ENCODE data around the gene ETS2.

Gene ETS2

DNA sequence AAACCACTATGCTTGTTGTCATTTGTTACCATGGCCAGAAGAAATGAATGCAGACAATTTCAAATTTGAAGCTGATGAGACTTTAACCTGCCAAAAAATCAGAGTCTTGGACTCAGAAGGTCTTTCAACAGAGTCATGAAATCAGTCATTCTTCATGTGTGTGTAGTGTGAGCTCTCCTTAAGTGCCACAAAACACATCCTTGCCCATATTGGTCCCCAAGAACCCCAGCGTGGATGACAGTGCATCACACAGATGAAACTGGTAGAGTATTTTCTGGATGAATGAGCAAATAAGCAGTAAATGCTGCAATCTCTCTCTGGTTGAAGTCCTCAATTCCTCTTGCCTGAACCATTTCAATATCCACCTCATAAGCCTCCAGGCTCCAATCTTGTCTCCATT, 28.7 kb upstream of the ETS2 start:
- TF ChIP-seq, protein P1, sequence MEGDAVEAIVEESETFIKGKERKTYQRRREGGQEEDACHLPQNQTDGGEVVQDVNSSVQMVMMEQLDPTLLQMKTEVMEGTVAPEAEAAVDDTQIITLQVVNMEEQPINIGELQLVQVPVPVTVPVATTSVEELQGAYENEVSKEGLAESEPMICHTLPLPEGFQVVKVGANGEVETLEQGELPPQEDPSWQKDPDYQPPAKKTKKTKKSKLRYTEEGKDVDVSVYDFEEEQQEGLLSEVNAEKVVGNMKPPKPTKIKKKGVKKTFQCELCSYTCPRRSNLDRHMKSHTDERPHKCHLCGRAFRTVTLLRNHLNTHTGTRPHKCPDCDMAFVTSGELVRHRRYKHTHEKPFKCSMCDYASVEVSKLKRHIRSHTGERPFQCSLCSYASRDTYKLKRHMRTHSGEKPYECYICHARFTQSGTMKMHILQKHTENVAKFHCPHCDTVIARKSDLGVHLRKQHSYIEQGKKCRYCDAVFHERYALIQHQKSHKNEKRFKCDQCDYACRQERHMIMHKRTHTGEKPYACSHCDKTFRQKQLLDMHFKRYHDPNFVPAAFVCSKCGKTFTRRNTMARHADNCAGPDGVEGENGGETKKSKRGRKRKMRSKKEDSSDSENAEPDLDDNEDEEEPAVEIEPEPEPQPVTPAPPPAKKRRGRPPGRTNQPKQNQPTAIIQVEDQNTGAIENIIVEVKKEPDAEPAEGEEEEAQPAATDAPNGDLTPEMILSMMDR (IDR thresholded peaks at IDR 0.05; ENCODE audit: control extremely low read depth, extremely low read depth, low read depth, missing control alignments) = no peak
- POLR2A ChIA-PET = no interaction called here
- DNase-seq (ENCODE audit: extremely low spot score) = no peak
- CTCF ChIA-PET = interaction anchor here (1.2 to 1.7 kb wide), 2 partner anchors 18 to 23 kb away, joined by 3 to 4 read pairs; no protein-coding TSS in a partner anchor

DNA sequence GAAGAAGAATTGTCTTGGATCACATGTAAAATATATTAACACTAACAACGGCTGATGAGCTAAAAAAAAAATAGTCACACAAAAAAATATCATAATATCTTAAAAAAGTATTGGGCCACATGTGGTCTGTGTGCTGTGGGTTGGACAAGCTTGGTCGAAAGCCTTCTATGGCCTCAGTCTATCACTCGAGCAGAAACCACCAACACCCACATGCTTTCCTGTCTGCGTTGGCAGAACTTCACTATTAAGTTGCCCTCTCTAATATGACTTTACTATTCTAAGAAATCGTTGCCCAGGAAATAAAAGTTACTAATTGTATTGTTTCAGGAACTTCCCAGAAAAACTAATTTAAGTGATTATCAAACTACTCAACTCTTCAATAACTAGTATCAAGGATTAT, 28.2 kb upstream of the ETS2 start:
- ChIA-PET CTCF (interaction anchor here (1.2 to 1.8 kb wide), 3 partner anchors 8 to 24 kb away, joined by 3 to 4 read pairs (median 4); no protein-coding TSS in a partner anchor), POLR2A (no interaction called here)
- TF ChIP-seq, protein P1 (IDR thresholded peaks at IDR 0.05; ENCODE audit: control extremely low read depth, extremely low read depth, low read depth, missing control alignments) = no peak
- no peak for DNase-seq (ENCODE audit: extremely low spot score)

- ChIA-PET CTCF (no interaction called here), POLR2A (no interaction called here)
- TF ChIP-seq, protein P1 (IDR thresholded peaks at IDR 0.05; ENCODE audit: control extremely low read depth, extremely low read depth, low read depth, missing control alignments) = no peak
- no peak for DNase-seq (ENCODE audit: extremely low spot score)
These were observed 24.9 kb upstream of the ETS2 start for GRCh38 chr21:38780879-38781278.

- TF ChIP-seq, protein P1 (IDR thresholded peaks at IDR 0.05; ENCODE audit: control extremely low read depth, extremely low read depth, low read depth, missing control alignments) = no peak
- no peak for DNase-seq (ENCODE audit: extremely low spot score)
- CTCF ChIA-PET = no interaction called here
- POLR2A ChIA-PET = no interaction called here
These were observed 21.1 kb upstream of the ETS2 start for GRCh38 chr21:38784458-38785266.

DNA sequence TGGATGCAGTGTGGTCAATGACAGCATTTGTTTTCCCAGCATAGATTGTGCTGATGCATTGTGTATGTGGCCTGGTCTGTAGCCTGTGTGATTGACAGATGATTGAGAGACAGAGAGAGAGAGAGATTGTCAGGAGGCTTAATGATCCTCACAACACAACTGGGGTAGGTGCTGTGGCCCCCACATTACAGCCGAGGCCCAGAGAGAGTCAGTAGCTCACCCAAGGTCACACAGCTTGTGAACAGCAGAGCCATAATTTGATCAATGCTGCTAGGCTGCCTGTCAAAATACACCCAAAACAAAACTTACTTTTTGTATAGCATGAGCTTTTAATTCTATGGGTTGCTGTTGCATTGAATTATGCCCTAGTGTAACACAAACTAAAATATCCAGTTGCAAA, 20.2 kb upstream of the ETS2 start:
- DNase-seq (ENCODE audit: extremely low spot score) = no peak
- CTCF ChIA-PET = no interaction called here
- POLR2A ChIA-PET = no interaction called here
- TF ChIP-seq, protein P1 (IDR thresholded peaks at IDR 0.05; ENCODE audit: control extremely low read depth, extremely low read depth, low read depth, missing control alignments) = no peak

GRCh38 chr21:38787016-38787415, 18.7 kb upstream of the ETS2 start:
- ChIA-PET CTCF (no interaction called here), POLR2A (no interaction called here)
- TF ChIP-seq, protein P1 (IDR thresholded peaks at IDR 0.05; ENCODE audit: control extremely low read depth, extremely low read depth, low read depth, missing control alignments) = no peak
- no peak for DNase-seq (ENCODE audit: extremely low spot score)

Measured in GM10248 (cell line).